Epithelial cell of proximal tubule (primary cell): ENCODE results near the gene UQCC2. TPM values are rescaled to one million over a fixed set of nuclear protein-coding genes. Genes with fewer than 3 reads are reported as not detected.

Experiments
- DNase-seq: peaks from one replicate; pipeline ENCODE4 v3.0.0-alpha.2; 2011; ENCODE audit warnings: low read depth
- H3K4me3 ChIP-seq: 2 replicates; pipeline ENCODE4 v1.5.1; 2011; ENCODE audit warnings: low read depth, mild to moderate bottlenecking, low read length
- CTCF ChIP-seq: conservative IDR thresholded peaks from 2 replicates; pipeline ENCODE4 v1.5.1; 2012; ENCODE audit warnings: low read depth, mild to moderate bottlenecking, low read length
- total RNA-seq: library from RNA; depleted of rRNA; stranded (reverse); fragments of >200 nt; gene quantifications from 2 replicates; pipeline ENCODE4 v1.2.3, GENCODE V29; 2015

UQCC2 gene
- total RNA-seq, 1 donor from 2014 or later: 20.3 TPM

GRCh38 chr6:33696076-33696475 is 15.4 kb downstream of the UQCC2 start:
- no peak overlapping the region for H3K4me3 ChIP-seq
- TF ChIP-seq CTCF: no peak
- no peak for DNase-seq

GRCh38 chr6:33695451-33695887 is 16.0 kb downstream of the UQCC2 start:
- DNase-seq: no peak
- H3K4me3 ChIP-seq: no peak overlapping the region
- TF ChIP-seq CTCF: no peak

GRCh38 chr6:33694977-33695376 is 16.5 kb downstream of the UQCC2 start:
- no peak for TF ChIP-seq CTCF
- no peak for DNase-seq
- no peak overlapping the region for H3K4me3 ChIP-seq

- TF ChIP-seq CTCF: no peak
- no peak for DNase-seq
These were observed 17.0 kb downstream of the UQCC2 start for GRCh38 chr6:33694401-33694931.

GRCh38 chr6:33693186-33694105 is 18.1 kb downstream of the UQCC2 start:
- no peak for TF ChIP-seq CTCF
- no peak for DNase-seq
- no peak overlapping the region for H3K4me3 ChIP-seq

More at GRCh38 chr6:33694401-33694931, 17.0 kb downstream of the UQCC2 start:
- no peak overlapping the region for H3K4me3 ChIP-seq

- no peak for DNase-seq
- no peak for TF ChIP-seq CTCF
- no peak overlapping the region for H3K4me3 ChIP-seq
These were observed 18.7 kb downstream of the UQCC2 start for GRCh38 chr6:33692760-33693158.
